Astrocyte (in vitro differentiated cells and primary cell): ENCODE measurements around the gene LYST.
"Not testable (repeated sequence)": the region's sequence is repeated elsewhere in the genome, so short reads cannot be mapped to it uniquely, and the experiment has no call there.

Source experiments
- CTCF ChIP-seq: IDR thresholded peaks from 2 replicates; pipeline ENCODE4 v1.5.1; 2011; ENCODE audit warnings: low read depth, mild to moderate bottlenecking, inconsistent platforms, low read length, moderate library complexity; ENCODE audit not compliant: insufficient read depth
- EZH2 ChIP-seq: IDR thresholded peaks from 2 replicates; pipeline ENCODE4 v1.6.1; 2012; ENCODE audit warnings: mild to moderate bottlenecking, low read length, inconsistent platforms; ENCODE audit not compliant: insufficient read depth

GRCh38 chr1:235786227-235786898 lies 80.3 kb downstream of the LYST start:
- TF ChIP-seq EZH2, CTCF: not testable (repeated sequence)
